Measurements from ENCODE around the gene PPL.

DNA sequence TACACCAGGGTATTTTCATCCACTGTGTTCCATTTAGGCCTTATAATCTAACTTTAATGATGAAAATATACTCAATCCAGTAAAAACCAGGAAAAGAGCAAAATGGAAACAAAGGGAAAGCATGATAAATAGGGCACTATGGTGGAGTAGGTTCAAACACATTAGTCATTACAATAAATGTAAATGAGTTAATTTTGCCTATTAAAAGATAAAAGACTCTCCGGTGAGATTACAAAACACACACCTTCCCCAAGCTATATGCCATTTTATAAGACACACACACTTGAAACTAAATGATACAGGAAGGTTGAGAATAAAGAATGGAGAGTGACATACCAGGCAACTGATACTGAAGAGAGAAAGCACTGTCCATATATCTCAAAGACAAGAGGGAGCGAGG lies 10.0 kb downstream of the PPL start:
- TF ChIP-seq, protein P1, sequence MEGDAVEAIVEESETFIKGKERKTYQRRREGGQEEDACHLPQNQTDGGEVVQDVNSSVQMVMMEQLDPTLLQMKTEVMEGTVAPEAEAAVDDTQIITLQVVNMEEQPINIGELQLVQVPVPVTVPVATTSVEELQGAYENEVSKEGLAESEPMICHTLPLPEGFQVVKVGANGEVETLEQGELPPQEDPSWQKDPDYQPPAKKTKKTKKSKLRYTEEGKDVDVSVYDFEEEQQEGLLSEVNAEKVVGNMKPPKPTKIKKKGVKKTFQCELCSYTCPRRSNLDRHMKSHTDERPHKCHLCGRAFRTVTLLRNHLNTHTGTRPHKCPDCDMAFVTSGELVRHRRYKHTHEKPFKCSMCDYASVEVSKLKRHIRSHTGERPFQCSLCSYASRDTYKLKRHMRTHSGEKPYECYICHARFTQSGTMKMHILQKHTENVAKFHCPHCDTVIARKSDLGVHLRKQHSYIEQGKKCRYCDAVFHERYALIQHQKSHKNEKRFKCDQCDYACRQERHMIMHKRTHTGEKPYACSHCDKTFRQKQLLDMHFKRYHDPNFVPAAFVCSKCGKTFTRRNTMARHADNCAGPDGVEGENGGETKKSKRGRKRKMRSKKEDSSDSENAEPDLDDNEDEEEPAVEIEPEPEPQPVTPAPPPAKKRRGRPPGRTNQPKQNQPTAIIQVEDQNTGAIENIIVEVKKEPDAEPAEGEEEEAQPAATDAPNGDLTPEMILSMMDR (IDR thresholded peaks at IDR 0.05): no peak
- TF ChIP-seq PREB (CRISPR knock-in tag; IDR thresholded peaks at IDR 0.05; ENCODE audit: borderline replicate concordance) (no peak), PRDM15 (CRISPR knock-in tag; IDR thresholded peaks at IDR 0.05) (no peak), ETV6 (CRISPR knock-in tag; IDR thresholded peaks at IDR 0.05) (no peak), NR2C2 (CRISPR knock-in tag; IDR thresholded peaks at IDR 0.05) (no peak), ELF4 (CRISPR knock-in tag; IDR thresholded peaks at IDR 0.05; ENCODE audit: low read depth) (no peak), GABPB1 (CRISPR knock-in tag; IDR thresholded peaks at IDR 0.05) (no peak)
